Measurements from ENCODE around the gene SCN4B. TPM values are rescaled to one million over a fixed set of nuclear protein-coding genes. Genes with fewer than 3 reads are reported as not detected.

Gene SCN4B
- total RNA-seq, 1 donor from 2014 or later, result 2.9 TPM

- Mint-ChIP-seq H3K36me3 (ENCODE audit: unreplicated experiment) (no peaks in the 10 kb centered on the region), H3K4me1 (ENCODE audit: low read depth, unreplicated experiment) (no peaks in the 10 kb centered on the region), H3K27ac (ENCODE audit: unreplicated experiment) (no peak overlapping the region), H3K27me3 (ENCODE audit: unreplicated experiment) (peaks cover 5% of the 10 kb centered on the region), H3K9me3 (ENCODE audit: unreplicated experiment) (peaks cover 7% of the 10 kb centered on the region), H3K4me3 (ENCODE audit: unreplicated experiment) (no peak overlapping the region)
- DNase-seq, result no peak
- TF ChIP-seq, protein P1, sequence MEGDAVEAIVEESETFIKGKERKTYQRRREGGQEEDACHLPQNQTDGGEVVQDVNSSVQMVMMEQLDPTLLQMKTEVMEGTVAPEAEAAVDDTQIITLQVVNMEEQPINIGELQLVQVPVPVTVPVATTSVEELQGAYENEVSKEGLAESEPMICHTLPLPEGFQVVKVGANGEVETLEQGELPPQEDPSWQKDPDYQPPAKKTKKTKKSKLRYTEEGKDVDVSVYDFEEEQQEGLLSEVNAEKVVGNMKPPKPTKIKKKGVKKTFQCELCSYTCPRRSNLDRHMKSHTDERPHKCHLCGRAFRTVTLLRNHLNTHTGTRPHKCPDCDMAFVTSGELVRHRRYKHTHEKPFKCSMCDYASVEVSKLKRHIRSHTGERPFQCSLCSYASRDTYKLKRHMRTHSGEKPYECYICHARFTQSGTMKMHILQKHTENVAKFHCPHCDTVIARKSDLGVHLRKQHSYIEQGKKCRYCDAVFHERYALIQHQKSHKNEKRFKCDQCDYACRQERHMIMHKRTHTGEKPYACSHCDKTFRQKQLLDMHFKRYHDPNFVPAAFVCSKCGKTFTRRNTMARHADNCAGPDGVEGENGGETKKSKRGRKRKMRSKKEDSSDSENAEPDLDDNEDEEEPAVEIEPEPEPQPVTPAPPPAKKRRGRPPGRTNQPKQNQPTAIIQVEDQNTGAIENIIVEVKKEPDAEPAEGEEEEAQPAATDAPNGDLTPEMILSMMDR (IDR thresholded peaks at IDR 0.05; ENCODE audit: partially characterized antibody, unreplicated experiment), result no peak
Measured at GRCh38 chr11:118111019-118111743, 41.4 kb downstream of the SCN4B start.

- Mint-ChIP-seq H3K27me3 (ENCODE audit: unreplicated experiment) (peaks cover 4% of the 10 kb centered on the region), H3K27ac (ENCODE audit: unreplicated experiment) (no peak overlapping the region), H3K36me3 (ENCODE audit: unreplicated experiment) (no peaks in the 10 kb centered on the region), H3K9me3 (ENCODE audit: unreplicated experiment) (peaks cover 5% of the 10 kb centered on the region), H3K4me3 (ENCODE audit: unreplicated experiment) (no peak overlapping the region), H3K4me1 (ENCODE audit: low read depth, unreplicated experiment) (peaks cover 4% of the 10 kb centered on the region)
- no peak for DNase-seq
- TF ChIP-seq, protein P1 (IDR thresholded peaks at IDR 0.05; ENCODE audit: partially characterized antibody, unreplicated experiment), result no peak
Measured at GRCh38 chr11:118109231-118109630, 43.4 kb downstream of the SCN4B start.

DNA sequence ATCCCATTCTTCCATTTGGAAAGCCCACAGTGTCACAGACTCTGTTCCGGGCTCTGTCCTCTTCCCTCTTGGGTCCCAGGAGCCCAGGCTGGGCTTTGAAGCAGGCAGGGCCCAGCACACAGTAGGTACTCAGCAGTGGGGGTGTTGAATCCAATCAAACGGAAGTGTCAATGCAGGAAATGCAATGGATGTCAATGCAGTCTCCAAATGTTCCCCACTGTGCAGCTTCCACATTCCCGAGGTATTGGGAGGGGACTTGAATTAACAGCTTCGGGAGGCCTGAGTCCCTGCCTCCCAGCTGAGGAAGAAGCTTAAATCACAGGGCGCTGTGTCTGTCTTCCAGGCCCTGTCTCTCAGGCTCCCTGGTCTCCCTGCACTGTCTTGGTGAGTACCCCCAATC lies 44.1 kb downstream of the SCN4B start:
- DNase-seq, result no peak
- peaks cover 5% of the 10 kb centered on the region for H3K9me3 Mint-ChIP-seq (ENCODE audit: unreplicated experiment)
- H3K4me3 Mint-ChIP-seq (ENCODE audit: unreplicated experiment), result no peak overlapping the region
- TF ChIP-seq, protein P1 (IDR thresholded peaks at IDR 0.05; ENCODE audit: partially characterized antibody, unreplicated experiment), result no peak
- H3K4me1 Mint-ChIP-seq (ENCODE audit: low read depth, unreplicated experiment), result peaks cover 4% of the 10 kb centered on the region
- no peak overlapping the region for H3K27ac Mint-ChIP-seq (ENCODE audit: unreplicated experiment)
- H3K27me3 Mint-ChIP-seq (ENCODE audit: unreplicated experiment), result peaks cover 4% of the 10 kb centered on the region
- no peaks in the 10 kb centered on the region for H3K36me3 Mint-ChIP-seq (ENCODE audit: unreplicated experiment)

- Mint-ChIP-seq H3K27me3 (ENCODE audit: unreplicated experiment) (peaks cover 4% of the 10 kb centered on the region), H3K36me3 (ENCODE audit: unreplicated experiment) (peaks cover 4% of the 10 kb centered on the region), H3K4me1 (ENCODE audit: low read depth, unreplicated experiment) (peaks cover 8% of the 10 kb centered on the region), H3K4me3 (ENCODE audit: unreplicated experiment) (no peak overlapping the region), H3K9me3 (ENCODE audit: unreplicated experiment) (peaks cover 3% of the 10 kb centered on the region), H3K27ac (ENCODE audit: unreplicated experiment) (no peak overlapping the region)
- no peak for DNase-seq
- TF ChIP-seq, protein P1 (IDR thresholded peaks at IDR 0.05; ENCODE audit: partially characterized antibody, unreplicated experiment), result no peak
Measured at GRCh38 chr11:118106789-118107335, 45.8 kb downstream of the SCN4B start.

DNA sequence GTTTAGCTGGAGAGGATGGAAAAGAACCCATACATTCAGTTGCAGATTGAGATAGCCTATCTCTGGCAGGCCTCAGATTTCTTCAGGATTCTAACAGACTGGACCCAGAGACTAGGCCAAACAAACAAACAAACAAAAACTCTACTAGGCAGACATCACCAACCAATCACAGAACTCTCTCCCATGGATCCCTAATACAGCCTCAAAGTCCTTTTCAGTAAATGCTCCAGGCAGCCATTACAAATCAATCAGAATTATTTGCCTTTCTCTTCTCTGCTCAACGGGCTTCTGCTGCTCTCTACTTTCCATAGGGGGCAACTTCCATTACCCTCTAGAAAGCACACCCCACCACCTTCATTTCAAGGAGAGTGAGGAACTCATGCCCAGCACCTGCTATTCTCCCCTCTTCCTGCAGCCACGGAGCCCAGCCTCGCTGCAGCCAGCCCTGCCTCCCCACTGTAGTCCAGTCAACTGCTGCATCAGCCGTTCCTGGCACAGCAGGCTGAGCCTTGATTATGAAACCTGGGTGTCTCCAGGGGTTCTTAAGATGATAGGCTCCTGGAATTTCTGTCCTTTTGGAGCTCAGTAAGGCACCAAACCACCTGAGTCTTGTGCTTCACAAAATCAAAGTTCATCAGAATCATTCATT lies 46.8 kb downstream of the SCN4B start:
- Mint-ChIP-seq H3K4me3 (ENCODE audit: unreplicated experiment) (no peak overlapping the region), H3K27me3 (ENCODE audit: unreplicated experiment) (peaks cover 8% of the 10 kb centered on the region), H3K9me3 (ENCODE audit: unreplicated experiment) (peaks cover 5% of the 10 kb centered on the region), H3K4me1 (ENCODE audit: low read depth, unreplicated experiment) (peaks cover 17% of the 10 kb centered on the region), H3K27ac (ENCODE audit: unreplicated experiment) (no peak overlapping the region), H3K36me3 (ENCODE audit: unreplicated experiment) (peaks cover 4% of the 10 kb centered on the region)
- TF ChIP-seq, protein P1 (IDR thresholded peaks at IDR 0.05; ENCODE audit: partially characterized antibody, unreplicated experiment), result no peak
- no peak for DNase-seq

All from glutamatergic neuron (in vitro differentiated cells).